ENCODE measurements around the gene MPP1. TPM values are rescaled to one million over a fixed set of nuclear protein-coding genes. Genes with fewer than 3 reads are reported as not detected.

The MPP1 gene
- total and polyA plus RNA-seq, 9 of the 15 experiments (the other 6 are each of a cell fraction or from before 2014, with no cell fraction given): 227 to 395 (median 283) TPM

DNA sequence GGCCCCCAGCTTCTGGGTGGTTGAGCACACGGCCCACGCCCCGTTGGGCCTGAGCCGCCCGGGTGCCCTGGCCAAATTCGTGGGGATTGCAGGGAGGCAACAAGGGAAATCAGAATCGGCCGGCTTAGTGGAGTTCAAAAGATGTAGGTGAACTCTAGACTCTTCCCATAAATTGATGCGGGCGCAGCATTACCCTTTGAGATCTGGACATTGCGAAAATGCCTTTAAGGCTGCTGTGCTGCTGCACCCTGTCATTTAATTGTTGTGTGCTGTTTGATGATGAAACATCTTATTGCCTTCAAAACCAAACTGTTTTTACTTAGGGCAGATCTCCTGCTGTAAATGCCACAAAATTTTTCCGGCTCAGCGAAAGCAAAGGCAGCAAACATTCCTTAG, 409 bp upstream of the MPP1 start:
- no peak for ATAC-seq
- H3K27me3 ChIP-seq (ENCODE audit: control insufficient read depth in 2 of 2, insufficient read depth in 2 of 2, low read length in 2 of 2): no peaks in the 10 kb centered on the region
- H3K79me2 ChIP-seq (ENCODE audit: control insufficient read depth, insufficient read depth, low read length): peaks cover 53% of the 10 kb centered on the region
- H3K9ac ChIP-seq (ENCODE audit: insufficient read depth in 1 of 2, low read depth in 2 of 2, low read length in 2 of 2): peak overlapping the region; percentile 78 to 91
- peak overlapping the region; percentile 86 for H3K4me2 ChIP-seq (ENCODE audit: insufficient read depth, low read length)
- H3K4me1 ChIP-seq (replicated peaks in 1 of 2; ENCODE audit: control insufficient read depth in 2 of 2, insufficient read depth in 2 of 2, low read length in 2 of 2): peaks cover 4 to 14% of the 10 kb centered on the region in 2 experiments
- ChIA-PET CTCF (ENCODE audit: low intra/inter-chr PET ratio) (no interaction called here), POLR2A (interaction anchor here (0.5 to 2.7 kb wide), 6 partner anchors 9 to 74 kb away, joined by 3 to 23 read pairs (median 4); no protein-coding TSS in a partner anchor)
- H3K27ac ChIP-seq (ENCODE audit: extremely low read depth, low read depth, low read length): peak overlapping the region; percentile 80
- no peaks in the 10 kb centered on the region for H3K9me1 ChIP-seq (ENCODE audit: control insufficient read depth, insufficient read depth, low read length)
- H3K9me3 ChIP-seq (replicated peaks; ENCODE audit: control insufficient read depth, insufficient read depth, low read depth, low read length): 0 out of 2 replicates have a peak, but pooled peaks cover 6% of the 10 kb centered on the region
- 0 out of 2 replicates have a peak, but pooled peaks cover 12% of the 10 kb centered on the region for H4K20me1 ChIP-seq (replicated peaks; ENCODE audit: control insufficient read depth, insufficient read depth, low read length)
- H2AFZ ChIP-seq (ENCODE audit: low read depth, low read length): peak overlapping the region; percentile 43
- intact Hi-C loops (cut with micrococcal nuclease) (loop anchor here (2.0 kb wide), 1 partner anchor 35 kb away; no protein-coding TSS in a partner anchor), in situ Hi-C loops (cut with MboI) (no loop called here)
- BruUV-seq (replicated peaks): TSS peak; percentile 90
- peak overlapping the region; percentile 89 for H3K4me3 ChIP-seq
- FAIRE-seq: peak; percentile 15
- H3K36me3 ChIP-seq (ENCODE audit: control insufficient read depth, insufficient read depth, low read length): peaks cover 28% of the 10 kb centered on the region
- 5% methylated on average over 8 of the region's 13 CpGs for WGBS (ENCODE audit: insufficient coverage, low coverage, missing lambda C conversion rate)
- no peak for DNase-seq (ENCODE audit: extremely low read depth in 1 of 4, low spot score in 3 of 4)
- TF ChIP-seq CEBPB (tag; IDR thresholded peaks at IDR 0.05) (peak; percentile 65), ATF7 (IDR thresholded peaks at IDR 0.05) (0 out of 2 replicates have a peak, but pooled peaks have one; percentile 12), ZNF79 (CRISPR knock-in tag; IDR thresholded peaks at IDR 0.05; ENCODE audit: low read depth) (0 out of 2 replicates have a peak, but pooled peaks have one; percentile 22)
- TF ChIP-seq, protein P1, sequence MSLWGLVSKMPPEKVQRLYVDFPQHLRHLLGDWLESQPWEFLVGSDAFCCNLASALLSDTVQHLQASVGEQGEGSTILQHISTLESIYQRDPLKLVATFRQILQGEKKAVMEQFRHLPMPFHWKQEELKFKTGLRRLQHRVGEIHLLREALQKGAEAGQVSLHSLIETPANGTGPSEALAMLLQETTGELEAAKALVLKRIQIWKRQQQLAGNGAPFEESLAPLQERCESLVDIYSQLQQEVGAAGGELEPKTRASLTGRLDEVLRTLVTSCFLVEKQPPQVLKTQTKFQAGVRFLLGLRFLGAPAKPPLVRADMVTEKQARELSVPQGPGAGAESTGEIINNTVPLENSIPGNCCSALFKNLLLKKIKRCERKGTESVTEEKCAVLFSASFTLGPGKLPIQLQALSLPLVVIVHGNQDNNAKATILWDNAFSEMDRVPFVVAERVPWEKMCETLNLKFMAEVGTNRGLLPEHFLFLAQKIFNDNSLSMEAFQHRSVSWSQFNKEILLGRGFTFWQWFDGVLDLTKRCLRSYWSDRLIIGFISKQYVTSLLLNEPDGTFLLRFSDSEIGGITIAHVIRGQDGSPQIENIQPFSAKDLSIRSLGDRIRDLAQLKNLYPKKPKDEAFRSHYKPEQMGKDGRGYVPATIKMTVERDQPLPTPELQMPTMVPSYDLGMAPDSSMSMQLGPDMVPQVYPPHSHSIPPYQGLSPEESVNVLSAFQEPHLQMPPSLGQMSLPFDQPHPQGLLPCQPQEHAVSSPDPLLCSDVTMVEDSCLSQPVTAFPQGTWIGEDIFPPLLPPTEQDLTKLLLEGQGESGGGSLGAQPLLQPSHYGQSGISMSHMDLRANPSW (CRISPR knock-in tag; IDR thresholded peaks at IDR 0.05): 0 out of 2 replicates have a peak, but pooled peaks have one; percentile 28
- TF ChIP-seq, protein P2, sequence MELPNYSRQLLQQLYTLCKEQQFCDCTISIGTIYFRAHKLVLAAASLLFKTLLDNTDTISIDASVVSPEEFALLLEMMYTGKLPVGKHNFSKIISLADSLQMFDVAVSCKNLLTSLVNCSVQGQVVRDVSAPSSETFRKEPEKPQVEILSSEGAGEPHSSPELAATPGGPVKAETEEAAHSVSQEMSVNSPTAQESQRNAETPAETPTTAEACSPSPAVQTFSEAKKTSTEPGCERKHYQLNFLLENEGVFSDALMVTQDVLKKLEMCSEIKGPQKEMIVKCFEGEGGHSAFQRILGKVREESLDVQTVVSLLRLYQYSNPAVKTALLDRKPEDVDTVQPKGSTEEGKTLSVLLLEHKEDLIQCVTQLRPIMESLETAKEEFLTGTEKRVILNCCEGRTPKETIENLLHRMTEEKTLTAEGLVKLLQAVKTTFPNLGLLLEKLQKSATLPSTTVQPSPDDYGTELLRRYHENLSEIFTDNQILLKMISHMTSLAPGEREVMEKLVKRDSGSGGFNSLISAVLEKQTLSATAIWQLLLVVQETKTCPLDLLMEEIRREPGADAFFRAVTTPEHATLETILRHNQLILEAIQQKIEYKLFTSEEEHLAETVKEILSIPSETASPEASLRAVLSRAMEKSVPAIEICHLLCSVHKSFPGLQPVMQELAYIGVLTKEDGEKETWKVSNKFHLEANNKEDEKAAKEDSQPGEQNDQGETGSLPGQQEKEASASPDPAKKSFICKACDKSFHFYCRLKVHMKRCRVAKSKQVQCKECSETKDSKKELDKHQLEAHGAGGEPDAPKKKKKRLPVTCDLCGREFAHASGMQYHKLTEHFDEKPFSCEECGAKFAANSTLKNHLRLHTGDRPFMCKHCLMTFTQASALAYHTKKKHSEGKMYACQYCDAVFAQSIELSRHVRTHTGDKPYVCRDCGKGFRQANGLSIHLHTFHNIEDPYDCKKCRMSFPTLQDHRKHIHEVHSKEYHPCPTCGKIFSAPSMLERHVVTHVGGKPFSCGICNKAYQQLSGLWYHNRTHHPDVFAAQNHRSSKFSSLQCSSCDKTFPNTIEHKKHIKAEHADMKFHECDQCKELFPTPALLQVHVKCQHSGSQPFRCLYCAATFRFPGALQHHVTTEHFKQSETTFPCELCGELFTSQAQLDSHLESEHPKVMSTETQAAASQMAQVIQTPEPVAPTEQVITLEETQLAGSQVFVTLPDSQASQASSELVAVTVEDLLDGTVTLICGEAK (IDR thresholded peaks at IDR 0.05): 0 out of 2 replicates have a peak, but pooled peaks have one; percentile 17
- TF ChIP-seq, protein P2 (CRISPR knock-in tag; IDR thresholded peaks at IDR 0.05): no peak
